GM12878 (cell line): ENCODE measurements around the gene LGI1. TPM values are rescaled to one million over a fixed set of nuclear protein-coding genes. Genes with fewer than 3 reads are reported as not detected.

Experiments
- ATAC-seq: fragments of 200-7000 bp; cut with Tn5 transposase; 3 replicates; pipeline ENCODE4 v1.9.1; 2020; ENCODE audit warnings: mild to moderate bottlenecking, moderate library complexity
- BruUV-seq: library from RNA; stranded (reverse); fragments of 400-500 nt; replicated peaks from 2 replicates; lab custom pipeline; 2021; lab: Mats Ljungman, UMichigan
- CTCF ChIA-PET: fragments of 300-600 bp; sonication (Branson Sonifier 250); formaldehyde crosslinking; extraction: SDS; loops from one replicate; lab custom pipeline; 2021; ENCODE audit warnings: inconsistent platforms; lab: Yijun Ruan, JAX
- POLR2A ChIA-PET: fragments of 350-600 bp; formaldehyde crosslinking; extraction: SDS; loops from one replicate; lab custom pipeline; 2021; ENCODE audit warnings: inconsistent platforms; lab: Charles Lee
- RAD21 ChIA-PET: fragments of 300-600 bp; sonication (Branson Sonifier 250); formaldehyde crosslinking; loops from one replicate; lab custom pipeline; 2023; ENCODE audit warnings: antibody characterized with exemption; ENCODE audit not compliant: unreplicated experiment; lab: Charles Lee
- SMC1A ChIA-PET: fragments of 300-600 bp; sonication (Branson Sonifier 250); formaldehyde crosslinking; loops from one replicate; lab custom pipeline; 2023; ENCODE audit not compliant: unreplicated experiment, uncharacterized antibody; lab: Charles Lee
- DNase-seq: peaks from one replicate; pipeline ENCODE4 v3.0.0-alpha.2; 2011; ENCODE audit warnings: low read depth, low spot score
- FAIRE-seq: peaks from 3 replicates; lab custom pipeline; 2011; peaks lifted over from hg19 to GRCh38; lab: Jason Lieb, UNC
- H2AFZ ChIP-seq: 2 replicates; pipeline ENCODE4 v1.6.0; 2011; ENCODE audit warnings: low read depth, low read length, control low read depth; ENCODE audit not compliant: control insufficient read depth
- H3K27ac ChIP-seq: 2 replicates; pipeline ENCODE4 v1.5.1; 2011; ENCODE audit warnings: control low read depth; ENCODE audit not compliant: control insufficient read depth, insufficient read depth
- H3K27me3 ChIP-seq, 2 experiments: replicated peaks in 1 of 2; 2 replicates each; pipeline versions ENCODE4 v1.6.0 to v1.6.1; 2011; ENCODE audit warnings: low read length in 1 of 2; ENCODE audit not compliant: control insufficient read depth in 2 of 2, insufficient read depth in 2 of 2
- H3K36me3 ChIP-seq, 2 experiments: 2 replicates each; pipeline ENCODE4 v1.5.1; 2011; ENCODE audit warnings: low read length in 1 of 2; ENCODE audit not compliant: control insufficient read depth in 2 of 2, insufficient read depth in 2 of 2
- H3K4me1 ChIP-seq: 2 replicates; pipeline ENCODE4 v1.6.1; 2011; ENCODE audit warnings: mild to moderate bottlenecking, low read length, moderate library complexity, mixed read lengths; ENCODE audit not compliant: control insufficient read depth, insufficient read depth
- H3K4me2 ChIP-seq: 2 replicates; pipeline ENCODE4 v1.6.0; 2011; ENCODE audit warnings: control low read depth; ENCODE audit not compliant: control insufficient read depth, insufficient read depth
- H3K4me3 ChIP-seq: fragments of 200-600 bp; sonication (generic); 2 replicates; pipeline ENCODE4 v1.5.1; 2016
- H3K79me2 ChIP-seq: 2 replicates; pipeline ENCODE4 v1.6.0; 2011; ENCODE audit warnings: low read length; ENCODE audit not compliant: control insufficient read depth, insufficient read depth
- H3K9ac ChIP-seq: 2 replicates; pipeline ENCODE4 v1.8.0; 2011; ENCODE audit warnings: low read length, control low read depth, mixed read lengths; ENCODE audit not compliant: control insufficient read depth, insufficient read depth
- H3K9me3 ChIP-seq: replicated peaks from 3 replicates; pipeline ENCODE4 v1.5.1; 2011; ENCODE audit warnings: mild to moderate bottlenecking, low read length; ENCODE audit not compliant: control insufficient read depth, insufficient read depth
- H4K20me1 ChIP-seq: 2 replicates; pipeline ENCODE4 v1.6.0; 2011; ENCODE audit not compliant: control insufficient read depth, insufficient read depth
- CHD2 ChIP-seq: IDR thresholded peaks from 2 replicates; pipeline ENCODE4 v1.6.1; 2011; ENCODE audit warnings: low read depth, low read length, improper control_type of control experiment, borderline replicate concordance
- DPF2 ChIP-seq: fragments of 450-650 bp; IDR thresholded peaks from 2 replicates; pipeline ENCODE4 v1.6.1; 2017; ENCODE audit warnings: mild to moderate bottlenecking
- GABPA ChIP-seq: IDR thresholded peaks from 2 replicates; pipeline ENCODE4 v1.6.1; 2014; ENCODE audit warnings: antibody characterized with exemption, low read depth, mild to moderate bottlenecking, inconsistent platforms
- HDAC6 ChIP-seq: fragments of 200-600 bp; sonication (generic); IDR thresholded peaks from one replicate; pipeline ENCODE4 v1.8.0; 2017; ENCODE audit warnings: antibody characterized with exemption; ENCODE audit not compliant: unreplicated experiment
- KLF5 ChIP-seq: fragments of 450-650 bp; IDR thresholded peaks from 2 replicates; pipeline ENCODE4 v1.6.1; 2014; ENCODE audit warnings: mild to moderate bottlenecking; ENCODE audit not compliant: partially characterized antibody
- MEF2A ChIP-seq: IDR thresholded peaks from 2 replicates; pipeline ENCODE4 v1.6.1; 2011; ENCODE audit warnings: low read depth, mild to moderate bottlenecking, low read length, moderate library complexity; ENCODE audit not compliant: insufficient read depth
- NFYA ChIP-seq: IDR thresholded peaks from 2 replicates; pipeline ENCODE4 v1.6.1; 2011; ENCODE audit warnings: low read depth, mild to moderate bottlenecking, low read length, improper control_type of control experiment, borderline replicate concordance
- NR2C1 ChIP-seq: fragments of 450-650 bp; IDR thresholded peaks from 2 replicates; pipeline ENCODE4 v1.6.1; 2017; ENCODE audit warnings: antibody characterized with exemption, mild to moderate bottlenecking, moderate library complexity
- POLR2A ChIP-seq: IDR thresholded peaks from 2 replicates; pipeline ENCODE4 v1.6.1; 2011; ENCODE audit warnings: low read depth, mild to moderate bottlenecking, low read length
- SP1 ChIP-seq: IDR thresholded peaks from one replicate; pipeline ENCODE4 v1.6.1; 2011; ENCODE audit warnings: low read depth, low read length
- TCF12 ChIP-seq: IDR thresholded peaks from 2 replicates; pipeline ENCODE4 v1.6.1; 2011; ENCODE audit warnings: low read depth, mild to moderate bottlenecking, low read length
- YY1 ChIP-seq: IDR thresholded peaks from 2 replicates; pipeline ENCODE4 v1.6.1; 2011; ENCODE audit warnings: low read depth, mild to moderate bottlenecking, low read length
- ZNF384 ChIP-seq: IDR thresholded peaks from 2 replicates; pipeline ENCODE4 v1.6.1; 2012; ENCODE audit warnings: low read depth, mild to moderate bottlenecking, low read length, improper control_type of control experiment, borderline replicate concordance
- WGBS: methylation state at CpG from one replicate; pipeline ENCODE4 v1.1.6; 2016; ENCODE audit warnings: low lambda C conversion rate; ENCODE audit not compliant: insufficient replicate concordance, insufficient coverage; ENCODE audit errors: missing lambda C conversion rate; 5-methylcytosine and 5-hydroxymethylcytosine counted together
- in situ Hi-C: fragments of 300-500 bp; cut with MboI; formaldehyde crosslinking; loops from 9 replicates; pipeline ENCODE4 v1.14.3; 2018; ENCODE audit warnings: mixed read lengths
- intact Hi-C: fragments of 100-400 bp; cut with micrococcal nuclease; formaldehyde crosslinking; loops from one replicate; pipeline ENCODE4 v1.14.2; 2022; ENCODE audit not compliant: unreplicated experiment
- polyA plus RNA-seq, 11 experiments: library from polyadenylated mRNA; depleted of rRNA in 4 of 11; unstranded in 6 of 11; stranded (reverse) in 5 of 11; fragments of >200 nt; fragmentation: Nextera tagmentation in 4 of 11; fragmentation: Illumina TruSeq in 1 of 11; extraction: Ambion mirVana in 4 of 11; extraction: Trizol in 1 of 11; gene quantifications; 1 replicate in 1 of 11; 2 replicates in 10 of 11; pipeline versions ENCODE4 v1.2.1 to v1.2.3, GENCODE V29; 2011 to 2016; ENCODE audit warnings: inconsistent platforms in 2 of 11, missing spikeins in 2 of 11, low read depth in 1 of 11
- total RNA-seq, 4 experiments: library from RNA; depleted of rRNA in 3 of 4; stranded (reverse); fragments of >200 nt in 3 of 4; fragmentation: Illumina TruSeq in 1 of 4; extraction: Trizol in 1 of 4; gene quantifications; 2 replicates each; pipeline versions ENCODE4 v1.2.1 to v1.2.3, GENCODE V29; 2013 to 2021
- TF ChIP-seq, protein P1 (sequence below): fragments of 450-650 bp; IDR thresholded peaks from 2 replicates; pipeline ENCODE4 v1.6.1; 2014; ENCODE audit warnings: mild to moderate bottlenecking

The LGI1 gene
- total and polyA plus RNA-seq, 10 of the 15 experiments (the other 5 are each of a cell fraction or from before 2014, with no cell fraction given), result not detected

DNA sequence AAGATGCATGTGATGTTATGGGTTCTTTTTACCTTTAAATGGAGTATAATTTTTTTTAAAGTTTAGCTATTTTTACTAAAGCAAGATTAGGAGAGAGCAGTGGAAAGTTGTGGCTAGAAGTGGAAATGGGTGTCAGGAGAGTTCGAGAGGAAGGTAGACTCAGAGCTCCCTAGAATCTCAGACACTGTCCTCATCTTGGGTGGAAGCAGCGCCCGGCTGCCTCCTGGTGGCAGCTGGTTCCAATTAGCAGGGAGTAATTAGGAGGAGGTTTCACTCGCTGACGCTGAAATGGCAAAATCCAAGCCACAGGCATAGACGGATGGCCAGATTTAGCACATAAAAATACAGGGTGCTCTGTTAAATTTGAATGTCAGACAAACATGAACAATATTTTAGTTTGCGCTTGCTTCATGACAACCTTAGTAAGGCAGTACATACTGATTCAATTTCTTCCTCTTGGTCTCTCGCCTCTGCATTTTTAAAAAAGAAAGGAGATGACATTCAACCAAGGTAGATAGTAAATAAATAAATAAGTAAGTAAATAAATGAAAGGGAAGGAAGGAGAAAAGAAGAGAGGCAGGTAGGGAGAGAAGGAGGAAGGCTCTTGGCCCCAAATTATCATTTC, 58.5 kb downstream of the LGI1 start (continued):
- TF ChIP-seq, protein P1, sequence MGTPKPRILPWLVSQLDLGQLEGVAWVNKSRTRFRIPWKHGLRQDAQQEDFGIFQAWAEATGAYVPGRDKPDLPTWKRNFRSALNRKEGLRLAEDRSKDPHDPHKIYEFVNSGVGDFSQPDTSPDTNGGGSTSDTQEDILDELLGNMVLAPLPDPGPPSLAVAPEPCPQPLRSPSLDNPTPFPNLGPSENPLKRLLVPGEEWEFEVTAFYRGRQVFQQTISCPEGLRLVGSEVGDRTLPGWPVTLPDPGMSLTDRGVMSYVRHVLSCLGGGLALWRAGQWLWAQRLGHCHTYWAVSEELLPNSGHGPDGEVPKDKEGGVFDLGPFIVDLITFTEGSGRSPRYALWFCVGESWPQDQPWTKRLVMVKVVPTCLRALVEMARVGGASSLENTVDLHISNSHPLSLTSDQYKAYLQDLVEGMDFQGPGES, result no peak
- TF ChIP-seq CHD2 (no peak), YY1 (peak; percentile 43; the same call in 1 of the 2 replicates)
- TF ChIP-seq, all 136 proteins: peak for 4

DNA sequence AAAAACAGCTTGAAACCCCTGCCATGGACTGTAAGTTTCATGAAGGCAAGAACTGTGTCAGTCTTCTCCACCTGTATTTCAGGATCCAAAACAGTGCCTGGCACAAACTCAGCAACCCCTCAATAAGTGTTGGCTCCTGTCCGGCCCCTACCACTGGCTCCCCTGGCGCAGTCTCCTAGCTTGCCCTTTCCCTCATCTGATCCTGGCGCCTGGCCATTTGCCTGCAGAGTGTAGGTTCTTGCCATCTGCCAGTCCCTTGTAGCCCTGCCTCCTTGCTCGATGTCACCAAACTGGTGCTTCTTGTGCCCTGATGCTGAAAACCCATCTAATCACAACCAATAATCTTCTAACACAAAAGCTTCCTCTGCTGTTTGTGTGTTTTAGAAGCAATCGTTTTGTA, 60.4 kb downstream of the LGI1 start:
- no peaks in the 10 kb centered on the region for H3K79me2 ChIP-seq
- H2AFZ ChIP-seq, result no peak overlapping the region
- no peak overlapping the region for H3K4me2 ChIP-seq
- ATAC-seq (no peak), FAIRE-seq (no peak), DNase-seq (no peak)
- H3K27me3 ChIP-seq, result peaks cover 0 to 14% of the 10 kb centered on the region in 2 experiments; a peak in 2 of 4 replicates
- no peak overlapping the region for H3K4me3 ChIP-seq
- BruUV-seq, result no TSS peak
- no peaks in the 10 kb centered on the region for H4K20me1 ChIP-seq
- in situ Hi-C loops (loop anchor here (10.0 kb wide), 1 partner anchor 263 kb away; no protein-coding TSS in a partner anchor), intact Hi-C loops (loop anchor here (5.0 kb wide), 1 partner anchor 71 kb away; no protein-coding TSS in a partner anchor)
- SMC1A ChIA-PET, result interaction anchor here (0.6 to 1.7 kb wide), 5 partner anchors 11 to 944 kb away, joined by 3 to 6 read pairs (median 3); no protein-coding TSS in a partner anchor
- H3K27ac ChIP-seq, result no peak overlapping the region
- RAD21 ChIA-PET, result interaction anchor here (0.6 kb wide), 2 partner anchors 69 to 117 kb away, joined by 3 read pairs; no protein-coding TSS in a partner anchor
- WGBS, result 52% methylated on average over 5 of the region's 5 CpGs
- no peaks in the 10 kb centered on the region for H3K4me1 ChIP-seq
- no peak overlapping the region for H3K9ac ChIP-seq
- no peaks in the 10 kb centered on the region for H3K36me3 ChIP-seq
- TF ChIP-seq ZNF384 (no peak), HDAC6 (no peak), KLF5 (no peak), SP1 (no peak), GABPA (no peak), POLR2A (no peak), TCF12 (no peak), NR2C1 (no peak), NFYA (no peak), MEF2A (no peak), DPF2 (no peak)
- CTCF ChIA-PET, result interaction anchor here (0.7 to 1.7 kb wide), 4 partner anchors 9 to 263 kb away, joined by 3 to 6 read pairs (median 4); no protein-coding TSS in a partner anchor
- H3K9me3 ChIP-seq, result no peaks in the 10 kb centered on the region
- POLR2A ChIA-PET, result interaction anchor here (0.6 kb wide), 1 partner anchor 845 kb away, joined by 5 read pairs; no protein-coding TSS in a partner anchor
